HEK293 (cell line): ENCODE results near the gene ATP8B1.

Experiments used
- ZNF121 ChIP-seq: fragments of 450-650 bp; formaldehyde crosslinking; IDR thresholded peaks from 2 replicates; pipeline ENCODE4 v1.5.1; 2016; ENCODE audit warnings: missing biosample characterization, missing genetic modification characterization
- TF ChIP-seq, protein P1 (sequence below): fragments of 450-650 bp; formaldehyde crosslinking; IDR thresholded peaks from 2 replicates; pipeline ENCODE4 v1.5.1; 2016; ENCODE audit warnings: missing biosample characterization, missing genetic modification characterization

DNA sequence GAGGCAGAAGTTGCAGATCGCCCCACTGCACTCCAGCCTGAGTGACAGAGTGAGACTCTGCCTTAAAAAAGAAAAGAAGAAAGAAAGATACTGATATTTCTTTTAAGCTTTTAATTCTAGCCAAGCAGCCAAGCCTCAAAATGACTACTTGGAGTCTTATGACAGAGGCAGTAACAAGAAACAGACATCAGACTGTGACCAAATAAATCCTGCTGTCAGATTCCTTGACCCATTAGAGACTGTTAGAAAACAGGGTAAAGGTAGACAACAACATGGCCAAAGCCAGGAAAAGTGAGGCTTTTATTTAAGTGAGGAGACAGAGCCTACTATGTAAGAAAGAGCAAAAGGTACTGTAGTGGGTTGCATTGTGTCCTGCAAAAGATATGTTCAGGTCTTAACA, 98.1 kb downstream of the ATP8B1 start:
- TF ChIP-seq, protein P1, sequence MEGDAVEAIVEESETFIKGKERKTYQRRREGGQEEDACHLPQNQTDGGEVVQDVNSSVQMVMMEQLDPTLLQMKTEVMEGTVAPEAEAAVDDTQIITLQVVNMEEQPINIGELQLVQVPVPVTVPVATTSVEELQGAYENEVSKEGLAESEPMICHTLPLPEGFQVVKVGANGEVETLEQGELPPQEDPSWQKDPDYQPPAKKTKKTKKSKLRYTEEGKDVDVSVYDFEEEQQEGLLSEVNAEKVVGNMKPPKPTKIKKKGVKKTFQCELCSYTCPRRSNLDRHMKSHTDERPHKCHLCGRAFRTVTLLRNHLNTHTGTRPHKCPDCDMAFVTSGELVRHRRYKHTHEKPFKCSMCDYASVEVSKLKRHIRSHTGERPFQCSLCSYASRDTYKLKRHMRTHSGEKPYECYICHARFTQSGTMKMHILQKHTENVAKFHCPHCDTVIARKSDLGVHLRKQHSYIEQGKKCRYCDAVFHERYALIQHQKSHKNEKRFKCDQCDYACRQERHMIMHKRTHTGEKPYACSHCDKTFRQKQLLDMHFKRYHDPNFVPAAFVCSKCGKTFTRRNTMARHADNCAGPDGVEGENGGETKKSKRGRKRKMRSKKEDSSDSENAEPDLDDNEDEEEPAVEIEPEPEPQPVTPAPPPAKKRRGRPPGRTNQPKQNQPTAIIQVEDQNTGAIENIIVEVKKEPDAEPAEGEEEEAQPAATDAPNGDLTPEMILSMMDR (tag by site-specific recombination), result no peak
- no peak for TF ChIP-seq ZNF121 (tag by site-specific recombination)
